Common myeloid progenitor, CD34-positive (primary cell): Measurements from ENCODE around the gene HOXB13.
"Not testable (repeated sequence)": the region's sequence is repeated elsewhere in the genome, so short reads cannot be mapped to it uniquely, and the experiment has no call there.

Source experiments
- CTCF ChIA-PET: fragments of 350-600 bp; sonication (Branson Sonifier 250); formaldehyde crosslinking; loops from one replicate; lab custom pipeline; 2021; ENCODE audit warnings: antibody characterized with exemption; lab: Charles Lee
- POLR2A ChIA-PET: fragments of 350-600 bp; sonication (Branson Sonifier 250); formaldehyde crosslinking; loops from one replicate; lab custom pipeline; 2021; ENCODE audit warnings: antibody characterized with exemption; lab: Charles Lee
- DNase-seq, 3 donors: peaks; one replicate each; pipeline versions ENCODE4 v3.0.0 to v3.0.0-alpha.2; 2013
- H3K27ac ChIP-seq, 2 experiments: 1 replicate in 1 of 2; 2 replicates in 1 of 2; pipeline ENCODE4 v1.7.0; 2013; ENCODE audit warnings: inconsistent platforms in 2 of 2, low read length in 2 of 2, mild to moderate bottlenecking in 2 of 2, low read depth in 1 of 2, moderate library complexity in 1 of 2; ENCODE audit not compliant: severe bottlenecking in 2 of 2, insufficient read depth in 1 of 2, poor library complexity in 1 of 2
- H3K27me3 ChIP-seq, 5 experiments: replicated peaks in 2 of 5; 1 replicate in 3 of 5; 2 replicates in 2 of 5; pipeline versions ENCODE4 v1.6.1 to v1.7.0; 2013; ENCODE audit warnings: low read length in 4 of 5, mild to moderate bottlenecking in 2 of 5, moderate library complexity in 2 of 5, inconsistent platforms in 1 of 5; ENCODE audit not compliant: insufficient read depth in 5 of 5, control insufficient read depth in 4 of 5
- H3K36me3 ChIP-seq, 4 experiments: 1 replicate in 2 of 4; 2 replicates in 2 of 4; pipeline versions ENCODE4 v1.6.1 to v1.7.0; 2013; ENCODE audit warnings: low read length in 3 of 4, control low read depth in 1 of 4, mild to moderate bottlenecking in 1 of 4; ENCODE audit not compliant: control insufficient read depth in 4 of 4, insufficient read depth in 4 of 4
- H3K4me1 ChIP-seq, 4 experiments: 1 replicate in 3 of 4; 2 replicates in 1 of 4; pipeline versions ENCODE4 v1.6.1 to v1.7.1; 2013; ENCODE audit warnings: low read length in 3 of 4, mild to moderate bottlenecking in 3 of 4, control low read depth in 1 of 4, inconsistent platforms in 1 of 4, moderate library complexity in 1 of 4; ENCODE audit not compliant: control insufficient read depth in 4 of 4, insufficient read depth in 4 of 4; ENCODE audit errors: control extremely low read depth in 1 of 4
- H3K4me3 ChIP-seq, 7 experiments: 1 replicate in 4 of 7; 2 replicates in 3 of 7; pipeline versions ENCODE4 v1.5.1 to v1.7.0; 2013; ENCODE audit warnings: mild to moderate bottlenecking in 7 of 7, low read length in 6 of 7, moderate library complexity in 6 of 7, inconsistent platforms in 2 of 7, low read depth in 2 of 7, control low read depth in 1 of 7; ENCODE audit not compliant: insufficient read depth in 4 of 7, control insufficient read depth in 1 of 7; ENCODE audit errors: extremely low read depth in 1 of 7
- H3K9me3 ChIP-seq, 5 experiments: 1 replicate in 4 of 5; 2 replicates in 1 of 5; pipeline versions ENCODE4 v1.6.1 to v1.7.1; 2013; ENCODE audit warnings: low read length in 4 of 5, mild to moderate bottlenecking in 2 of 5, inconsistent platforms in 1 of 5, low read depth in 1 of 5, moderate library complexity in 1 of 5; ENCODE audit not compliant: control insufficient read depth in 4 of 5, insufficient read depth in 2 of 5; ENCODE audit errors: control extremely low read depth in 1 of 5
- WGBS: methylation state at CpG from one replicate; pipeline ENCODE4 v1.1.5; 2013; ENCODE audit not compliant: insufficient coverage; 5-methylcytosine and 5-hydroxymethylcytosine counted together

Gene HOXB13

GRCh38 chr17:48716549-48716948, 12.0 kb downstream of the HOXB13 start:
- DNase-seq, POLR2A ChIA-PET, H3K36me3 ChIP-seq, H3K4me1 ChIP-seq, H3K27ac ChIP-seq, H3K4me3 ChIP-seq, H3K9me3 ChIP-seq: not testable (repeated sequence)
- 92% methylated on average over 2 of the region's 3 CpGs for WGBS
- H3K27me3 ChIP-seq: peaks cover 15 to 96% (median 49%) of the 10 kb centered on the region in 5 experiments
- CTCF ChIA-PET: interaction anchor here (0.8 to 11.1 kb wide), 6 partner anchors 9 to 167 kb away, joined by 3 to 92 read pairs (median 4); no protein-coding TSS in a partner anchor

GRCh38 chr17:48715496-48716399, 12.8 kb downstream of the HOXB13 start:
- ChIA-PET CTCF (interaction anchor here (0.9 to 11.1 kb wide), 6 partner anchors 8 to 37 kb away, joined by 3 to 92 read pairs (median 4); partner anchors contain the start of gene PRAC2), POLR2A (no interaction called here)
- WGBS: no CpG with 5 or more reads among the region's 5 CpGs
- peaks cover 0 to 3% (median 0%) of the 10 kb centered on the region in 5 experiments for H3K9me3 ChIP-seq
- H3K27me3 ChIP-seq: peaks cover 13 to 96% (median 43%) of the 10 kb centered on the region in 5 experiments
- no peaks in the 10 kb centered on the region for H3K36me3 ChIP-seq
- no peak overlapping the region for H3K27ac ChIP-seq
- peaks cover 0 to 4% (median 0%) of the 10 kb centered on the region in 4 experiments for H3K4me1 ChIP-seq
- DNase-seq: no peak
- H3K4me3 ChIP-seq: no peak overlapping the region

GRCh38 chr17:48711128-48711527, 17.4 kb downstream of the HOXB13 start:
- ChIA-PET POLR2A (no interaction called here), CTCF (interaction anchor here (1.2 to 1.6 kb wide), 3 partner anchors 12 to 78 kb away, joined by 3 to 8 read pairs (median 4); partner anchors contain the start of genes PRAC1 and PRAC2)
- Histone ChIP-seq H3K27ac (no peak overlapping the region), H3K4me3 (no peak overlapping the region), H3K4me1 (no peaks in the 10 kb centered on the region), H3K27me3 (peaks cover 5 to 93% (median 32%) of the 10 kb centered on the region in 5 experiments), H3K9me3 (no peaks in the 10 kb centered on the region), H3K36me3 (no peaks in the 10 kb centered on the region)
- 85% methylated on average over 4 of the region's 4 CpGs for WGBS
- no peak for DNase-seq

GRCh38 chr17:48704361-48705248, 23.9 kb downstream of the HOXB13 start:
- Histone ChIP-seq H3K9me3 (peaks cover 0 to 2% (median 0%) of the 10 kb centered on the region in 5 experiments), H3K4me1 (no peaks in the 10 kb centered on the region), H3K27me3 (peaks cover 9 to 79% (median 29%) of the 10 kb centered on the region in 5 experiments), H3K4me3 (no peak overlapping the region), H3K36me3 (no peaks in the 10 kb centered on the region), H3K27ac (no peak overlapping the region)
- DNase-seq: no peak
- ChIA-PET CTCF (interaction anchor here (0.9 to 3.7 kb wide), 12 partner anchors 9 to 136 kb away, joined by 3 to 17 read pairs (median 3); partner anchors contain the start of gene PRAC1), POLR2A (no interaction called here)
- 91% methylated on average over 11 of the region's 11 CpGs for WGBS

GRCh38 chr17:48701864-48702532, 26.6 kb downstream of the HOXB13 start:
- DNase-seq: no peak

GRCh38 chr17:48693178-48693577, 35.4 kb downstream of the HOXB13 start:
- ChIA-PET POLR2A (no interaction called here), CTCF (interaction anchor here (1.2 to 1.9 kb wide), 2 partner anchors 12 to 15 kb away, joined by 3 to 6 read pairs; no protein-coding TSS in a partner anchor)
- no peak overlapping the region for H3K4me3 ChIP-seq
- H3K36me3 ChIP-seq: no peaks in the 10 kb centered on the region
- no peaks in the 10 kb centered on the region for H3K4me1 ChIP-seq
- peaks cover 0 to 5% (median 4%) of the 10 kb centered on the region in 5 experiments for H3K9me3 ChIP-seq
- DNase-seq: no peak
- no peak overlapping the region for H3K27ac ChIP-seq
- peaks cover 2 to 51% (median 19%) of the 10 kb centered on the region in 5 experiments for H3K27me3 ChIP-seq
- WGBS: no CpG with 5 or more reads among the region's 1 CpG

More at GRCh38 chr17:48701864-48702532, 26.6 kb downstream of the HOXB13 start:
- Histone ChIP-seq H3K36me3 (no peaks in the 10 kb centered on the region), H3K4me1 (no peaks in the 10 kb centered on the region), H3K9me3 (peaks cover 0 to 2% (median 0%) of the 10 kb centered on the region in 5 experiments), H3K27ac (no peak overlapping the region), H3K27me3 (peaks cover 9 to 63% (median 26%) of the 10 kb centered on the region in 5 experiments), H3K4me3 (no peak overlapping the region)
- ChIA-PET CTCF (interaction anchor here (1.6 to 3.7 kb wide), 2 partner anchors 17 to 23 kb away, joined by 3 to 17 read pairs; no protein-coding TSS in a partner anchor), POLR2A (no interaction called here)
- WGBS: 94% methylated on average over 9 of the region's 10 CpGs
